Pericardium fibroblast (primary cell): ENCODE results near the gene TMEM72. TPM values are rescaled to one million over a fixed set of nuclear protein-coding genes. Genes with fewer than 3 reads are reported as not detected.

Source experiments
- total RNA-seq: library from RNA; depleted of rRNA; stranded (reverse); fragments of >200 nt; gene quantifications from 2 replicates; pipeline ENCODE4 v1.2.3, GENCODE V29; 2015

The TMEM72 gene
- total RNA-seq: 0.17 TPM in 1 of 2 replicates, not detected in the other

GRCh38 chr10:44911081-44911540 is at the start of gene TMEM72:
TMEM72 (plus strand) TSS chr10:44911337; CDS start chr10:44911513, 176 bp downstream.

GRCh38 chr10:44959247-44960087 is 48.3 kb downstream of the TMEM72 start, which contains the start of gene RASSF4:
RASSF4 (plus strand) TSS chr10:44959802; CDS start chr10:44970203, 10,401 bp downstream.

GRCh38 chr10:44978570-44979280 is 67.6 kb downstream of the TMEM72 start, which contains the start of gene DEPP1:
DEPP1 (minus strand) TSS chr10:44978809; CDS start chr10:44978030, 779 bp downstream.

Other genes starting within 250 kb of the TMEM72 start
- 4.0 and 10.5 TPM in 2 replicates for gene RASSF4, start 48.5 kb downstream of the TMEM72 start, total RNA-seq
- gene DEPP1, start 67.5 kb downstream of the TMEM72 start, total RNA-seq: 40.1 and 98.1 TPM in 2 replicates
- gene ZNF22, start 89.6 kb downstream of the TMEM72 start, total RNA-seq: 9.8 and 18.2 TPM in 2 replicates